SK-N-SH (cell line): ENCODE results near the gene FTL. TPM values are rescaled to one million over a fixed set of nuclear protein-coding genes. Genes with fewer than 3 reads are reported as not detected.

Experiments
- CTCF ChIA-PET: fragments of 300-600, 350-600 bp; formaldehyde crosslinking; extraction: SDS; loops from one replicate; lab custom pipeline; 2021; lab: Yijun Ruan, JAX
- POLR2A ChIA-PET: fragments of 350-600 bp; sonication (Branson Sonifier 250); formaldehyde crosslinking; extraction: SDS; loops from one replicate; lab custom pipeline; 2020; ENCODE audit warnings: antibody characterized with exemption, inconsistent platforms; lab: Yijun Ruan, JAX
- DNase-seq: peaks from one replicate; pipeline ENCODE4 v3.0.0; 2012
- H2AFZ ChIP-seq: fragments of 200-600 bp; sonication (generic); 2 replicates; pipeline ENCODE4 v1.8.1; 2016; ENCODE audit warnings: antibody characterized with exemption, mild to moderate bottlenecking, low read depth
- H3F3A ChIP-seq: fragments of 200-600 bp; sonication (generic); replicated peaks from 2 replicates; pipeline ENCODE3; 2016; ENCODE audit warnings: antibody characterized with exemption, mild to moderate bottlenecking; ENCODE audit not compliant: insufficient read depth
- H3K27ac ChIP-seq, 2 experiments: fragments of 200-500 bp in 1 of 2; fragments of 200-600 bp in 1 of 2; sonication (Bioruptor generic) in 1 of 2; sonication (generic), shearing (Covaris generic) in 1 of 2; 2 replicates each; pipeline versions ENCODE4 v1.5.1 to v1.6.1; 2014 to 2016; ENCODE audit warnings: low read depth in 2 of 2, inconsistent platforms in 1 of 2, low read length in 1 of 2, mild to moderate bottlenecking in 1 of 2, mixed read lengths in 1 of 2
- H3K27me3 ChIP-seq: fragments of 200-600 bp; sonication (generic), shearing (Covaris generic); 2 replicates; pipeline ENCODE4 v1.6.1; 2016; ENCODE audit warnings: mixed run types; ENCODE audit not compliant: insufficient read depth
- H3K36me3 ChIP-seq, 2 experiments: fragments of 200-500 bp in 1 of 2; fragments of 200-600 bp in 1 of 2; sonication (Bioruptor generic) in 1 of 2; sonication (generic) in 1 of 2; replicated peaks in 1 of 2; 2 replicates each; pipeline versions ENCODE3 to v1.5.1; 2014 to 2016; ENCODE audit warnings: low read length in 1 of 2, mild to moderate bottlenecking in 1 of 2; ENCODE audit not compliant: insufficient read depth in 2 of 2, control insufficient read depth in 1 of 2
- H3K4me1 ChIP-seq, 2 experiments: fragments of 200-500 bp in 1 of 2; fragments of 200-600 bp in 1 of 2; sonication (Bioruptor generic) in 1 of 2; sonication (generic), shearing (Covaris generic) in 1 of 2; 2 replicates each; pipeline versions ENCODE4 v1.5.1 to v1.6.1; 2014 to 2016; ENCODE audit warnings: low read depth in 1 of 2, low read length in 1 of 2, mixed run types in 1 of 2; ENCODE audit not compliant: insufficient read depth in 2 of 2, control insufficient read depth in 1 of 2
- H3K4me2 ChIP-seq: fragments of 200-600 bp; sonication (generic), shearing (Covaris generic); 2 replicates; pipeline ENCODE4 v1.6.1; 2017; ENCODE audit warnings: mixed run types
- H3K4me3 ChIP-seq, 2 experiments: fragments of 200-500 bp in 1 of 2; fragments of 200-600 bp in 1 of 2; sonication (Bioruptor generic) in 1 of 2; sonication (generic), shearing (Covaris generic) in 1 of 2; 2 replicates each; pipeline versions ENCODE4 v1.5.1 to v1.8.1; 2014 to 2016; ENCODE audit warnings: low read depth in 2 of 2, inconsistent platforms in 1 of 2, low read length in 1 of 2, mild to moderate bottlenecking in 1 of 2, mixed read lengths in 1 of 2, moderate library complexity in 1 of 2
- H3K79me2 ChIP-seq: fragments of 200-600 bp; sonication (generic); 2 replicates; pipeline ENCODE4 v1.8.1; 2017; ENCODE audit warnings: mild to moderate bottlenecking; ENCODE audit not compliant: insufficient read depth
- H3K9ac ChIP-seq: fragments of 200-600 bp; sonication (generic); 2 replicates; pipeline ENCODE4 v1.6.1; 2017; ENCODE audit warnings: mixed run types
- H3K9me2 ChIP-seq: fragments of 200-600 bp; sonication (generic); 2 replicates; pipeline ENCODE4 v1.6.1; 2017; ENCODE audit warnings: mixed run types
- H3K9me3 ChIP-seq: fragments of 200-600 bp; sonication (generic); 2 replicates; pipeline ENCODE4 v1.6.1; 2017; ENCODE audit warnings: mixed run types, mild to moderate bottlenecking, moderate library complexity
- H4K20me1 ChIP-seq: fragments of 200-600 bp; sonication (generic); 2 replicates; pipeline ENCODE4 v1.6.1; 2017; ENCODE audit warnings: mild to moderate bottlenecking, mixed run types; ENCODE audit not compliant: insufficient read depth
- EP300 ChIP-seq, 2 experiments: IDR thresholded peaks; 2 replicates each; pipeline versions ENCODE4 v1.4.0 to v1.6.1; 2012; ENCODE audit warnings: borderline replicate concordance in 1 of 2, low read depth in 1 of 2, low read length in 1 of 2
- EZH2phosphoT487 ChIP-seq: fragments of 200-600 bp; sonication (generic); IDR thresholded peaks from 2 replicates; pipeline ENCODE4 v1.6.1; 2017; ENCODE audit warnings: low read depth, mixed run types, mild to moderate bottlenecking, antibody characterized with exemption, moderate library complexity, borderline replicate concordance
- FOSL2 ChIP-seq: IDR thresholded peaks from 2 replicates; pipeline ENCODE4 v1.4.0; 2012; ENCODE audit warnings: low read depth, mild to moderate bottlenecking, moderate library complexity, borderline replicate concordance
- FOXJ3 ChIP-seq: sonication (generic); formaldehyde crosslinking; IDR thresholded peaks from 2 replicates; pipeline ENCODE4 v1.5.1; 2020; ENCODE audit warnings: mild to moderate bottlenecking, missing genetic modification reagents
- MXI1 ChIP-seq: IDR thresholded peaks from 2 replicates; pipeline ENCODE4 v1.6.1; 2012; ENCODE audit warnings: mild to moderate bottlenecking, low read depth, low read length, improper control_type of control experiment
- NFIC ChIP-seq: IDR thresholded peaks from 2 replicates; pipeline ENCODE4 v1.4.0; 2012; ENCODE audit warnings: borderline replicate concordance
- POLR2AphosphoS5 ChIP-seq: IDR thresholded peaks from 2 replicates; pipeline ENCODE4 v1.6.1; 2012; ENCODE audit warnings: low read depth, low read length
- RFX5 ChIP-seq: IDR thresholded peaks from 2 replicates; pipeline ENCODE4 v1.6.1; 2012; ENCODE audit warnings: mild to moderate bottlenecking, improper control_type of control experiment, low read length
- RXRA ChIP-seq: IDR thresholded peaks from 2 replicates; pipeline ENCODE4 v1.4.0; 2012; ENCODE audit warnings: low read depth, mild to moderate bottlenecking, borderline replicate concordance
- SIN3A ChIP-seq: IDR thresholded peaks from 2 replicates; pipeline ENCODE4 v1.6.1; 2012; ENCODE audit warnings: low read depth, mild to moderate bottlenecking, low read length, moderate library complexity, borderline replicate concordance
- TEAD4 ChIP-seq: IDR thresholded peaks from 2 replicates; pipeline ENCODE4 v1.4.0; 2012; ENCODE audit warnings: mild to moderate bottlenecking, borderline replicate concordance; ENCODE audit not compliant: insufficient read depth
- WGBS: methylation state at CpG from one replicate; pipeline ENCODE4 v1.1.6; 2017; ENCODE audit warnings: low lambda C conversion rate; 5-methylcytosine and 5-hydroxymethylcytosine counted together
- polyA plus RNA-seq, 3 experiments: library from polyadenylated mRNA; depleted of rRNA; stranded (reverse); fragments of >200 nt; gene quantifications; 2 replicates each; pipeline ENCODE4 v1.2.3, GENCODE V29; 2012
- TF ChIP-seq, protein P1 (sequence below): IDR thresholded peaks from 2 replicates; pipeline ENCODE4 v1.4.0; 2012; ENCODE audit warnings: low read depth
- TF ChIP-seq, protein P2 (sequence below): IDR thresholded peaks from 2 replicates; pipeline ENCODE4; 2012
- TF ChIP-seq, protein P3 (sequence below): IDR thresholded peaks from 2 replicates; pipeline ENCODE4 v1.4.0; 2012; ENCODE audit warnings: low read depth, borderline replicate concordance
- TF ChIP-seq, protein P4 (sequence below): fragments of 150-350 bp; IDR thresholded peaks from 2 replicates; pipeline ENCODE4 v1.6.1; 2017; ENCODE audit warnings: antibody characterized with exemption, low read length, low read depth, borderline replicate concordance
- TF ChIP-seq, protein P5 (sequence below): IDR thresholded peaks from 2 replicates; pipeline ENCODE4 v1.6.1; 2012; ENCODE audit warnings: mild to moderate bottlenecking, low read depth, low read length, moderate library complexity
- TF ChIP-seq, protein P6 (sequence below): fragments of 150-350 bp; IDR thresholded peaks from 2 replicates; pipeline ENCODE4 v1.6.1; 2016; ENCODE audit warnings: mild to moderate bottlenecking, low read depth, low read length

FTL gene
- polyA plus RNA-seq, 1 of the 3 experiments (the other 2 are of a cell fraction): 875 TPM

DNA sequence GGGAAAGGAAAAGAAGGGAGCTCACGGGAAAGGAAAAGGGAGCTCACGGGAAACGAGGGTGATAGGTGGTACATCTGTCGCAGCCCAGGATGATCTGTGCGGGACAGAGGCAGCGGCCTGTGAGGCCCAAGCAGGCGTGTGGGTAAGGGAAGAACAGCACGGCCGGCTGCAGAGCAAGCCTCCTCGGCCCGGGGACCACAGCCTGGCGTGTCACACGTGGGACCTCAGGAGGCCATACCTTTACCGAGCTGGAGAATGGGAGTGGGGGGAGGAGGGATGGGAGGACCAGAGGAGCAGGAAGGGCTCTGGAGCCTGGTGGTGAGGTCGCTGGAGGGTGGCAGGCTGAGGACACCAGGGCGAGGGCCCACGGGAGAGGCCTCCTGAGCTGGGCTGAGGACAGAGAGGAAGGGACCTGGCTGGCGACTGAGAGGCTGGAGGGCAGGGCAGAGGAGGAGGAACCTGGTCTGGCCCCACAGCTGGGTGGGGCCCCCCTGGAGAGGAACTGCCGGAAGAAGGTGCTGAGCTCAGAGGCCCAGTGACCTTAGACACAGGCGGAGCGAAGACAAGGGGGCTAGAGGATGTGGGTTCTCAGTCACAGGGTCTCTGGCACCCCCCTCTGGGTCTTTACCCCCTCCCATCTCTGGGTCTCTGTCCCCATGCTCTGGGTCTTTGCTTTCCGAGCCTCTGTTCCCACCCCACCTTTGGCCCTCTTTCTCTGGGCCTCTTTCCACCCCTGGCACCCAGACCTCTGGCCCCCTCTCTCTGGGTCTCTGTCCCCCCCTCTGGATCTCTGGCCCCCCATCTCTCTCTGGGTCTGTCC, 2.9 kb upstream of the FTL start:
- peaks cover 17 to 26% of the 10 kb centered on the region in 2 experiments; a peak in 3 of 4 replicates for H3K4me1 ChIP-seq
- H4K20me1 ChIP-seq: peaks cover 18% of the 10 kb centered on the region
- H2AFZ ChIP-seq: no peak overlapping the region
- no peak overlapping the region for H3K9ac ChIP-seq
- peak overlapping the region in 1 of 2 experiments; percentile 44; a peak in 1 of 4 replicates for H3K27ac ChIP-seq
- CTCF ChIA-PET: interaction anchor here (1.7 kb wide), 1 partner anchor 8 kb away, joined by 8 read pairs; no protein-coding TSS in a partner anchor
- no peaks in the 10 kb centered on the region for H3K27me3 ChIP-seq
- POLR2A ChIA-PET: no interaction called here
- WGBS: 65% methylated on average over 22 of the region's 22 CpGs
- H3F3A ChIP-seq: peaks cover 58% of the 10 kb centered on the region
- no peak overlapping the region for H3K4me2 ChIP-seq
- H3K36me3 ChIP-seq: peaks cover 14 to 33% of the 10 kb centered on the region in 2 experiments
- peak; percentile 55; the same call in 1 of the 2 replicates for TF ChIP-seq POLR2AphosphoS5
- TF ChIP-seq, protein P1, sequence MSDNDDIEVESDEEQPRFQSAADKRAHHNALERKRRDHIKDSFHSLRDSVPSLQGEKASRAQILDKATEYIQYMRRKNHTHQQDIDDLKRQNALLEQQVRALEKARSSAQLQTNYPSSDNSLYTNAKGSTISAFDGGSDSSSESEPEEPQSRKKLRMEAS: no peak
- TF ChIP-seq, protein P2, sequence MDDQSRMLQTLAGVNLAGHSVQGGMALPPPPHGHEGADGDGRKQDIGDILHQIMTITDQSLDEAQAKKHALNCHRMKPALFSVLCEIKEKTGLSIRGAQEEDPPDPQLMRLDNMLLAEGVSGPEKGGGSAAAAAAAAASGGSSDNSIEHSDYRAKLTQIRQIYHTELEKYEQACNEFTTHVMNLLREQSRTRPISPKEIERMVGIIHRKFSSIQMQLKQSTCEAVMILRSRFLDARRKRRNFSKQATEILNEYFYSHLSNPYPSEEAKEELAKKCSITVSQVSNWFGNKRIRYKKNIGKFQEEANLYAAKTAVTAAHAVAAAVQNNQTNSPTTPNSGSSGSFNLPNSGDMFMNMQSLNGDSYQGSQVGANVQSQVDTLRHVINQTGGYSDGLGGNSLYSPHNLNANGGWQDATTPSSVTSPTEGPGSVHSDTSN: peak; percentile 37; the same call in 1 of the 2 replicates
- H3K9me3 ChIP-seq: no peaks in the 10 kb centered on the region
- peaks cover 36% of the 10 kb centered on the region for H3K79me2 ChIP-seq
- DNase-seq: no peak
- no peak overlapping the region for H3K4me3 ChIP-seq
- H3K9me2 ChIP-seq: no peaks in the 10 kb centered on the region

DNA sequence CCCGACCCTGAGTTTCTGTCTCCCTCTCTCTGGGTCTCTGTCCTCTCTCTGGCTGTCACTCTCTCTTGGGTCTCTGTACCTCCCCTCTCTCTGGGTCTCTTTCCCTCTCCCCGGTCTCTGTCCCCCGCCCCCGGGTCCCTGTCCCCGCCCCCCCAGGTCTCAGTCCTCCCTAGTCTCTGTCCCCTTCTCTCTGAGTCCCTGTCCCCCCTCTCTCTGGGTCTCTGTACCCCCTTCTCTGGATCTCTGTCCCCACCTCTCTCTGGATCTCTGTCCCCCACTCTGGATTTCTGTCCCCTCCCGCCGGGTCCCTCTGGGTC, 2.3 kb upstream of the FTL start:
- no peak overlapping the region for H3K27ac ChIP-seq
- no peaks in the 10 kb centered on the region for H3K9me3 ChIP-seq
- peaks cover 17 to 26% of the 10 kb centered on the region in 2 experiments; a peak in 3 of 4 replicates for H3K4me1 ChIP-seq
- H3K9me2 ChIP-seq: no peaks in the 10 kb centered on the region
- H3K79me2 ChIP-seq: peaks cover 30% of the 10 kb centered on the region
- no peak overlapping the region for H3K4me2 ChIP-seq
- peaks cover 18% of the 10 kb centered on the region for H4K20me1 ChIP-seq
- H3K36me3 ChIP-seq: peaks cover 13 to 31% of the 10 kb centered on the region in 2 experiments
- H3K27me3 ChIP-seq: no peaks in the 10 kb centered on the region
- DNase-seq: no peak
- WGBS: 61% methylated on average over 7 of the region's 7 CpGs
- no peak overlapping the region for H3K9ac ChIP-seq
- POLR2A ChIA-PET: no interaction called here
- H2AFZ ChIP-seq: no peak overlapping the region
- H3F3A ChIP-seq: peaks cover 59% of the 10 kb centered on the region
- CTCF ChIA-PET: interaction anchor here (1.7 kb wide), 1 partner anchor 8 kb away, joined by 8 read pairs; no protein-coding TSS in a partner anchor
- TF ChIP-seq, protein P3, sequence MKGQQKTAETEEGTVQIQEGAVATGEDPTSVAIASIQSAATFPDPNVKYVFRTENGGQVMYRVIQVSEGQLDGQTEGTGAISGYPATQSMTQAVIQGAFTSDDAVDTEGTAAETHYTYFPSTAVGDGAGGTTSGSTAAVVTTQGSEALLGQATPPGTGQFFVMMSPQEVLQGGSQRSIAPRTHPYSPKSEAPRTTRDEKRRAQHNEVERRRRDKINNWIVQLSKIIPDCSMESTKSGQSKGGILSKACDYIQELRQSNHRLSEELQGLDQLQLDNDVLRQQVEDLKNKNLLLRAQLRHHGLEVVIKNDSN: no peak
- TF ChIP-seq RFX5 (no peak), FOSL2 (no peak), MXI1 (no peak), FOXJ3 (CRISPR knock-in tag) (no peak), TEAD4 (no peak), SIN3A (no peak), EZH2phosphoT487 (no peak), RXRA (no peak), NFIC (no peak), EP300 (IDR thresholded peaks at IDR 0.05; ENCODE audit: borderline replicate concordance in 1 of 2, low read depth in 1 of 2, low read length in 1 of 2) (no peak)
- TF ChIP-seq, protein P4, sequence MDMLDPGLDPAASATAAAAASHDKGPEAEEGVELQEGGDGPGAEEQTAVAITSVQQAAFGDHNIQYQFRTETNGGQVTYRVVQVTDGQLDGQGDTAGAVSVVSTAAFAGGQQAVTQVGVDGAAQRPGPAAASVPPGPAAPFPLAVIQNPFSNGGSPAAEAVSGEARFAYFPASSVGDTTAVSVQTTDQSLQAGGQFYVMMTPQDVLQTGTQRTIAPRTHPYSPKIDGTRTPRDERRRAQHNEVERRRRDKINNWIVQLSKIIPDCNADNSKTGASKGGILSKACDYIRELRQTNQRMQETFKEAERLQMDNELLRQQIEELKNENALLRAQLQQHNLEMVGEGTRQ: no peak
- TF ChIP-seq, protein P5, sequence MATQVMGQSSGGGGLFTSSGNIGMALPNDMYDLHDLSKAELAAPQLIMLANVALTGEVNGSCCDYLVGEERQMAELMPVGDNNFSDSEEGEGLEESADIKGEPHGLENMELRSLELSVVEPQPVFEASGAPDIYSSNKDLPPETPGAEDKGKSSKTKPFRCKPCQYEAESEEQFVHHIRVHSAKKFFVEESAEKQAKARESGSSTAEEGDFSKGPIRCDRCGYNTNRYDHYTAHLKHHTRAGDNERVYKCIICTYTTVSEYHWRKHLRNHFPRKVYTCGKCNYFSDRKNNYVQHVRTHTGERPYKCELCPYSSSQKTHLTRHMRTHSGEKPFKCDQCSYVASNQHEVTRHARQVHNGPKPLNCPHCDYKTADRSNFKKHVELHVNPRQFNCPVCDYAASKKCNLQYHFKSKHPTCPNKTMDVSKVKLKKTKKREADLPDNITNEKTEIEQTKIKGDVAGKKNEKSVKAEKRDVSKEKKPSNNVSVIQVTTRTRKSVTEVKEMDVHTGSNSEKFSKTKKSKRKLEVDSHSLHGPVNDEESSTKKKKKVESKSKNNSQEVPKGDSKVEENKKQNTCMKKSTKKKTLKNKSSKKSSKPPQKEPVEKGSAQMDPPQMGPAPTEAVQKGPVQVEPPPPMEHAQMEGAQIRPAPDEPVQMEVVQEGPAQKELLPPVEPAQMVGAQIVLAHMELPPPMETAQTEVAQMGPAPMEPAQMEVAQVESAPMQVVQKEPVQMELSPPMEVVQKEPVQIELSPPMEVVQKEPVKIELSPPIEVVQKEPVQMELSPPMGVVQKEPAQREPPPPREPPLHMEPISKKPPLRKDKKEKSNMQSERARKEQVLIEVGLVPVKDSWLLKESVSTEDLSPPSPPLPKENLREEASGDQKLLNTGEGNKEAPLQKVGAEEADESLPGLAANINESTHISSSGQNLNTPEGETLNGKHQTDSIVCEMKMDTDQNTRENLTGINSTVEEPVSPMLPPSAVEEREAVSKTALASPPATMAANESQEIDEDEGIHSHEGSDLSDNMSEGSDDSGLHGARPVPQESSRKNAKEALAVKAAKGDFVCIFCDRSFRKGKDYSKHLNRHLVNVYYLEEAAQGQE: no peak
- TF ChIP-seq, protein P6, sequence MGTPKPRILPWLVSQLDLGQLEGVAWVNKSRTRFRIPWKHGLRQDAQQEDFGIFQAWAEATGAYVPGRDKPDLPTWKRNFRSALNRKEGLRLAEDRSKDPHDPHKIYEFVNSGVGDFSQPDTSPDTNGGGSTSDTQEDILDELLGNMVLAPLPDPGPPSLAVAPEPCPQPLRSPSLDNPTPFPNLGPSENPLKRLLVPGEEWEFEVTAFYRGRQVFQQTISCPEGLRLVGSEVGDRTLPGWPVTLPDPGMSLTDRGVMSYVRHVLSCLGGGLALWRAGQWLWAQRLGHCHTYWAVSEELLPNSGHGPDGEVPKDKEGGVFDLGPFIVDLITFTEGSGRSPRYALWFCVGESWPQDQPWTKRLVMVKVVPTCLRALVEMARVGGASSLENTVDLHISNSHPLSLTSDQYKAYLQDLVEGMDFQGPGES: no peak
- no peak overlapping the region for H3K4me3 ChIP-seq
